Body of pancreas (tissue), 4 donors: Measurements from ENCODE around the gene INAFM2. TPM values are rescaled to one million over a fixed set of nuclear protein-coding genes. Genes with fewer than 3 reads are reported as not detected.

Experiments
- ATAC-seq: fragments of 150-250 bp; one replicate; pipeline ENCODE4 v1.9.1; 2016
- DNase-seq, 4 donors: peaks; one replicate each; pipeline ENCODE4 v3.0.0-alpha.2; 2019
- H3K27ac ChIP-seq, 4 donors: fragments of 200-600 bp; sonication (generic); 1 replicate in 3 of 4; 2 replicates in 1 of 4; pipeline versions ENCODE4 v1.5.1 to v1.6.1; 2016 to 2019; ENCODE audit warnings: mild to moderate bottlenecking in 1 of 4, mixed read lengths in 1 of 4, moderate library complexity in 1 of 4
- H3K27me3 ChIP-seq, 2 donors: fragments of 200-600 bp; sonication (generic); one replicate each; pipeline ENCODE4 v1.6.0; 2016; ENCODE audit warnings: mild to moderate bottlenecking in 1 of 2
- H3K36me3 ChIP-seq, 2 donors: fragments of 200-600 bp; sonication (generic); replicated peaks in 1 of 2; 2 replicates each; pipeline ENCODE4 v1.5.1; 2016; ENCODE audit warnings: low read depth in 2 of 2; ENCODE audit not compliant: insufficient read depth in 1 of 2
- H3K4me1 ChIP-seq: fragments of 200-600 bp; sonication (generic); one replicate; pipeline ENCODE4 v1.6.0; 2016
- H3K4me3 ChIP-seq, 2 donors: fragments of 200-600 bp; sonication (generic); 1 replicate in 1 of 2; 2 replicates in 1 of 2; pipeline ENCODE4 v1.5.1; 2016 to 2019
- H3K9me3 ChIP-seq, 3 donors: fragments of 200-600 bp; sonication (generic); 1 replicate in 2 of 3; 2 replicates in 1 of 3; pipeline ENCODE4 v1.5.1; 2016
- CTCF ChIP-seq, 7 experiments: fragments of 450-650 bp in 4 of 7; fragments of 200-600 bp in 3 of 7; sonication (generic) in 3 of 7; IDR thresholded peaks; one replicate each; pipeline ENCODE4 v1.5.1; 2016 to 2019; ENCODE audit warnings: antibody characterized with exemption in 7 of 7
- POLR2A ChIP-seq, 3 donors: fragments of 450-650 bp; IDR thresholded peaks; one replicate each; pipeline ENCODE4 v1.6.1; 2016; ENCODE audit warnings: antibody characterized with exemption in 3 of 3, mild to moderate bottlenecking in 2 of 3
- WGBS, 2 donors: methylation state at CpG; one replicate each; pipeline ENCODE4 v1.1.5; 2017; 5-methylcytosine and 5-hydroxymethylcytosine counted together
- intact Hi-C: fragments of 100-400 bp; cut with DNase I; formaldehyde crosslinking; loops from one replicate; pipeline ENCODE4 v1.15.1; 2023
- total RNA-seq, 2 donors: library from RNA; depleted of rRNA; stranded (reverse); fragments of >200 nt; gene quantifications; one replicate each; pipeline ENCODE4 v1.1.0, GENCODE V29; 2016

Gene INAFM2
- total RNA-seq, 2 donors from 2014 or later, result 8.8 to 22.4 TPM

- Histone ChIP-seq H3K27me3 (no peaks in the 10 kb centered on the region), H3K36me3 (no peaks in the 10 kb centered on the region), H3K9me3 (no peaks in the 10 kb centered on the region), H3K4me3 (no peak overlapping the region), H3K4me1 (peaks cover 23% of the 10 kb centered on the region), H3K27ac (peak overlapping the region in 3 of 4 donors; percentile 7 to 38 (median 27))
- 26 to 27% methylated on average over 10 of the region's 10 CpGs for WGBS, 2 donors
- DNase-seq (peak; percentile 84 to 91 (median 90)), ATAC-seq (peak; percentile 84)
- TF ChIP-seq POLR2A (IDR thresholded peaks at IDR 0.05) (no peak), CTCF (IDR thresholded peaks at IDR 0.05) (no peak)
- intact Hi-C loops, result no loop called here
Measured at GRCh38 chr15:40313531-40314398, 9.7 kb upstream of the INAFM2 start.

GRCh38 chr15:40314723-40315276 is 8.7 kb upstream of the INAFM2 start:
- no peak overlapping the region for H3K4me3 ChIP-seq
- no peaks in the 10 kb centered on the region for H3K9me3 ChIP-seq
- no peaks in the 10 kb centered on the region for H3K27me3 ChIP-seq
- TF ChIP-seq POLR2A (IDR thresholded peaks at IDR 0.05) (no peak), CTCF (IDR thresholded peaks at IDR 0.05) (no peak)
- no peak for DNase-seq
- 85 to 89% methylated on average over 4 of the region's 4 CpGs for WGBS, 2 donors
- no peaks in the 10 kb centered on the region for H3K36me3 ChIP-seq
- no peak overlapping the region for H3K27ac ChIP-seq
- ATAC-seq, result no peak
- intact Hi-C loops, result no loop called here
- peaks cover 23% of the 10 kb centered on the region for H3K4me1 ChIP-seq

- no peaks in the 10 kb centered on the region for H3K36me3 ChIP-seq
- peaks cover 33% of the 10 kb centered on the region for H3K4me1 ChIP-seq
- DNase-seq (no peak), ATAC-seq (no peak)
- TF ChIP-seq CTCF (IDR thresholded peaks at IDR 0.05), result no peak
- TF ChIP-seq POLR2A (IDR thresholded peaks at IDR 0.05), result no peak
- no peak overlapping the region for H3K27ac ChIP-seq
- intact Hi-C loops, result no loop called here
- 88 to 91% methylated on average over 3 of the region's 3 CpGs for WGBS, 2 donors
- H3K27me3 ChIP-seq, result no peaks in the 10 kb centered on the region
- H3K4me3 ChIP-seq, result no peak overlapping the region
- no peaks in the 10 kb centered on the region for H3K9me3 ChIP-seq
Measured at GRCh38 chr15:40316931-40317330, 6.6 kb upstream of the INAFM2 start.

- ATAC-seq, result no peak
- intact Hi-C loops, result no loop called here
- TF ChIP-seq CTCF (IDR thresholded peaks at IDR 0.05) (no peak), POLR2A (IDR thresholded peaks at IDR 0.05) (no peak)
- no peak overlapping the region for H3K4me3 ChIP-seq
- WGBS, 2 donors, result 72 to 78% methylated on average over 4 of the region's 4 CpGs
- H3K9me3 ChIP-seq, result no peaks in the 10 kb centered on the region
- H3K27me3 ChIP-seq, result no peaks in the 10 kb centered on the region
- H3K27ac ChIP-seq, result no peak overlapping the region
- peaks cover 32% of the 10 kb centered on the region for H3K4me1 ChIP-seq
- H3K36me3 ChIP-seq, result no peaks in the 10 kb centered on the region
- DNase-seq, result no peak
Measured at GRCh38 chr15:40317580-40317979, 5.9 kb upstream of the INAFM2 start.
